ENCODE results near the gene ST3GAL3. TPM values are rescaled to one million over a fixed set of nuclear protein-coding genes. Genes with fewer than 3 reads are reported as not detected.

Gene ST3GAL3
- polyA plus RNA-seq, 1 donor (not counting 4 experiments of a cell fraction or from before 2014, with no cell fraction given): 10.0 TPM

GRCh38 chr1:43791243-43791642 lies 83.9 kb downstream of the ST3GAL3 start:
- H4K20me1 ChIP-seq (ENCODE audit: control insufficient read depth, extremely low read depth, insufficient read depth, low read length): no peaks in the 10 kb centered on the region
- H3K4me3 ChIP-seq (ENCODE audit: control insufficient read depth in 2 of 3, extremely low read depth in 1 of 3, insufficient read depth in 2 of 3, low read depth in 1 of 3, low read length in 3 of 3): no peak overlapping the region
- no peaks in the 10 kb centered on the region for H3K9me1 ChIP-seq (ENCODE audit: control insufficient read depth, extremely low read depth, insufficient read depth, low read length)
- no peaks in the 10 kb centered on the region for H3K27me3 ChIP-seq (ENCODE audit: control insufficient read depth, extremely low read depth, insufficient read depth, low read length)
- FAIRE-seq: no peak
- no peaks in the 10 kb centered on the region for H3K79me2 ChIP-seq (ENCODE audit: control insufficient read depth, insufficient read depth, low read length)
- peaks cover 0 to 7% of the 10 kb centered on the region in 2 experiments for H3K36me3 ChIP-seq (ENCODE audit: control insufficient read depth in 2 of 2, extremely low read depth in 1 of 2, insufficient read depth in 2 of 2, low read length in 2 of 2)
- no peak for DNase-seq (ENCODE audit: low read depth, low spot score)
- TF ChIP-seq, protein P1, sequence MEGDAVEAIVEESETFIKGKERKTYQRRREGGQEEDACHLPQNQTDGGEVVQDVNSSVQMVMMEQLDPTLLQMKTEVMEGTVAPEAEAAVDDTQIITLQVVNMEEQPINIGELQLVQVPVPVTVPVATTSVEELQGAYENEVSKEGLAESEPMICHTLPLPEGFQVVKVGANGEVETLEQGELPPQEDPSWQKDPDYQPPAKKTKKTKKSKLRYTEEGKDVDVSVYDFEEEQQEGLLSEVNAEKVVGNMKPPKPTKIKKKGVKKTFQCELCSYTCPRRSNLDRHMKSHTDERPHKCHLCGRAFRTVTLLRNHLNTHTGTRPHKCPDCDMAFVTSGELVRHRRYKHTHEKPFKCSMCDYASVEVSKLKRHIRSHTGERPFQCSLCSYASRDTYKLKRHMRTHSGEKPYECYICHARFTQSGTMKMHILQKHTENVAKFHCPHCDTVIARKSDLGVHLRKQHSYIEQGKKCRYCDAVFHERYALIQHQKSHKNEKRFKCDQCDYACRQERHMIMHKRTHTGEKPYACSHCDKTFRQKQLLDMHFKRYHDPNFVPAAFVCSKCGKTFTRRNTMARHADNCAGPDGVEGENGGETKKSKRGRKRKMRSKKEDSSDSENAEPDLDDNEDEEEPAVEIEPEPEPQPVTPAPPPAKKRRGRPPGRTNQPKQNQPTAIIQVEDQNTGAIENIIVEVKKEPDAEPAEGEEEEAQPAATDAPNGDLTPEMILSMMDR (optimal IDR thresholded peaks at IDR 0.05 in 1 of 3, IDR thresholded peaks at IDR 0.05 in 1 of 3, conservative IDR thresholded peaks at IDR 0.05 in 1 of 3; ENCODE audit: extremely low read depth in 1 of 3, insufficient read depth in 2 of 3, low read length in 3 of 3): no peak
- TF ChIP-seq EZH2 (IDR thresholded peaks at IDR 0.05; ENCODE audit: low read length): no peak
- H3K9ac ChIP-seq (ENCODE audit: control insufficient read depth, extremely low read depth, insufficient read depth, low read length): no peak overlapping the region
- peaks cover 9% of the 10 kb centered on the region for H3K4me1 ChIP-seq (ENCODE audit: control insufficient read depth, extremely low read depth, insufficient read depth, low read length)
- H3K9me3 ChIP-seq (ENCODE audit: control insufficient read depth, low read depth, low read length): no peaks in the 10 kb centered on the region
- no peak overlapping the region for H2AFZ ChIP-seq (ENCODE audit: control insufficient read depth, low read length)
- dilution Hi-C loops (cut with MboI; ENCODE audit: extremely low pct_ligation_motif_present, low sequenced_read_pairs): no loop called here
- no peak overlapping the region for H3K4me2 ChIP-seq (ENCODE audit: control insufficient read depth, extremely low read depth, insufficient read depth, low read depth, low read length)
- H3K27ac ChIP-seq (ENCODE audit: control insufficient read depth, insufficient read depth, low read length): no peak overlapping the region

- TF ChIP-seq, protein P1 (optimal IDR thresholded peaks at IDR 0.05 in 1 of 3, IDR thresholded peaks at IDR 0.05 in 1 of 3, conservative IDR thresholded peaks at IDR 0.05 in 1 of 3; ENCODE audit: extremely low read depth in 1 of 3, insufficient read depth in 2 of 3, low read length in 3 of 3): no peak
- TF ChIP-seq EZH2 (IDR thresholded peaks at IDR 0.05; ENCODE audit: low read length): no peak
- Histone ChIP-seq H3K79me2 (ENCODE audit: control insufficient read depth, insufficient read depth, low read length) (no peaks in the 10 kb centered on the region), H3K4me2 (ENCODE audit: control insufficient read depth, extremely low read depth, insufficient read depth, low read depth, low read length) (peak overlapping the region; percentile 1), H3K4me3 (ENCODE audit: control insufficient read depth in 2 of 3, extremely low read depth in 1 of 3, insufficient read depth in 2 of 3, low read depth in 1 of 3, low read length in 3 of 3) (no peak overlapping the region), H3K27ac (ENCODE audit: control insufficient read depth, insufficient read depth, low read length) (peak overlapping the region; percentile 19), H3K4me1 (ENCODE audit: control insufficient read depth, extremely low read depth, insufficient read depth, low read length) (peaks cover 27% of the 10 kb centered on the region), H3K27me3 (ENCODE audit: control insufficient read depth, extremely low read depth, insufficient read depth, low read length) (no peaks in the 10 kb centered on the region), H3K9me1 (ENCODE audit: control insufficient read depth, extremely low read depth, insufficient read depth, low read length) (no peaks in the 10 kb centered on the region), H3K9me3 (ENCODE audit: control insufficient read depth, low read depth, low read length) (no peaks in the 10 kb centered on the region), H3K9ac (ENCODE audit: control insufficient read depth, extremely low read depth, insufficient read depth, low read length) (peak overlapping the region; percentile 3), H3K36me3 (ENCODE audit: control insufficient read depth in 2 of 2, extremely low read depth in 1 of 2, insufficient read depth in 2 of 2, low read length in 2 of 2) (peaks cover 0 to 13% of the 10 kb centered on the region in 2 experiments), H2AFZ (ENCODE audit: control insufficient read depth, low read length) (no peak overlapping the region), H4K20me1 (ENCODE audit: control insufficient read depth, extremely low read depth, insufficient read depth, low read length) (no peaks in the 10 kb centered on the region)
- no peak for FAIRE-seq
- DNase-seq (ENCODE audit: low read depth, low spot score): no peak
- dilution Hi-C loops (cut with MboI; ENCODE audit: extremely low pct_ligation_motif_present, low sequenced_read_pairs): no loop called here
These were observed 88.8 kb downstream of the ST3GAL3 start for GRCh38 chr1:43796111-43796581.

Data from keratinocyte (primary cell).